Caco-2 (cell line): Measurements from ENCODE around the gene SEMA3C. TPM values are rescaled to one million over a fixed set of nuclear protein-coding genes. Genes with fewer than 3 reads are reported as not detected.

ENCODE experiments used
- BruUV-seq: library from RNA; stranded (reverse); fragments of 400-500 nt; replicated peaks from 2 replicates; lab custom pipeline; 2021; lab: Mats Ljungman, UMichigan
- CTCF ChIA-PET: fragments of 300-600 bp; sonication (Branson Sonifier 250); formaldehyde crosslinking; loops from one replicate; lab custom pipeline; 2022; ENCODE audit warnings: antibody characterized with exemption; lab: Charles Lee
- POLR2A ChIA-PET: fragments of 300-600 bp; sonication (Branson Sonifier 250); formaldehyde crosslinking; loops from one replicate; lab custom pipeline; 2022; ENCODE audit warnings: antibody characterized with exemption; lab: Charles Lee
- DNase-seq, 2 experiments: peaks; one replicate each; pipeline versions ENCODE4 v3.0.0 to v3.0.0-alpha.2; 2020 to 2022
- H3K27me3 ChIP-seq: replicated peaks from 2 replicates; pipeline ENCODE4 v1.6.0; 2011; ENCODE audit warnings: low read length; ENCODE audit not compliant: control insufficient read depth, insufficient read depth
- H3K36me3 ChIP-seq: 2 replicates; pipeline ENCODE4 v1.5.1; 2011; ENCODE audit warnings: low read length; ENCODE audit not compliant: control insufficient read depth, insufficient read depth
- H3K4me1 ChIP-seq: fragments of 250-450 bp; sonication (Bioruptor Pico); 2 replicates; pipeline ENCODE4 v1.5.1; 2020; ENCODE audit warnings: mild to moderate bottlenecking
- H3K4me3 ChIP-seq: 2 replicates; pipeline ENCODE4 v1.5.1; 2011; ENCODE audit warnings: low read depth, mild to moderate bottlenecking, control low read depth, low read length
- H3K9me3 ChIP-seq: fragments of 250-450 bp; sonication (Bioruptor Pico); 2 replicates; pipeline ENCODE4 v1.5.1; 2020; ENCODE audit warnings: mild to moderate bottlenecking, moderate library complexity
- H3K27ac Mint-ChIP-seq: one replicate; pipeline ENCODE4 v1.8.0; 2022; ENCODE audit warnings: mixed read lengths; ENCODE audit not compliant: unreplicated experiment
- H3K27me3 Mint-ChIP-seq: one replicate; pipeline ENCODE4 v1.8.0; 2022; ENCODE audit warnings: mixed read lengths; ENCODE audit not compliant: insufficient read depth, unreplicated experiment
- H3K36me3 Mint-ChIP-seq: one replicate; pipeline ENCODE4 v1.8.0; 2022; ENCODE audit warnings: mild to moderate bottlenecking, mixed read lengths; ENCODE audit not compliant: insufficient read depth, unreplicated experiment
- H3K4me1 Mint-ChIP-seq: one replicate; pipeline ENCODE4 v1.8.0; 2022; ENCODE audit warnings: low read depth, mixed read lengths; ENCODE audit not compliant: unreplicated experiment
- H3K4me3 Mint-ChIP-seq: one replicate; pipeline ENCODE4 v1.8.0; 2022; ENCODE audit warnings: mild to moderate bottlenecking, moderate library complexity, mixed read lengths; ENCODE audit not compliant: unreplicated experiment
- H3K9me3 Mint-ChIP-seq: one replicate; pipeline ENCODE4 v1.8.0; 2022; ENCODE audit warnings: mixed read lengths; ENCODE audit not compliant: unreplicated experiment
- intact Hi-C: fragments of 100-400 bp; cut with micrococcal nuclease; formaldehyde crosslinking; loops from one replicate; pipeline ENCODE4 v1.10.0; 2022; ENCODE audit not compliant: unreplicated experiment
- total RNA-seq: library from RNA; stranded (reverse); gene quantifications from 2 replicates; pipeline ENCODE4 v1.2.3, GENCODE V29; 2022
- TF ChIP-seq, protein P1 (sequence below), 2 experiments: fragments of 200-600 bp in 1 of 2; IDR thresholded peaks; 1 replicate in 1 of 2; 2 replicates in 1 of 2; pipeline versions ENCODE4 v1.5.1 to v1.8.0; 2011 to 2022; ENCODE audit warnings: antibody characterized with exemption in 1 of 2, control low read depth in 1 of 2, inconsistent platforms in 1 of 2, low read depth in 1 of 2, low read length in 1 of 2, mild to moderate bottlenecking in 1 of 2, moderate library complexity in 1 of 2; ENCODE audit not compliant: insufficient read depth in 1 of 2, severe bottlenecking in 1 of 2, unreplicated experiment in 1 of 2

Gene SEMA3C
- total RNA-seq, 1 experiment from 2014 or later = 25.8 TPM

DNA sequence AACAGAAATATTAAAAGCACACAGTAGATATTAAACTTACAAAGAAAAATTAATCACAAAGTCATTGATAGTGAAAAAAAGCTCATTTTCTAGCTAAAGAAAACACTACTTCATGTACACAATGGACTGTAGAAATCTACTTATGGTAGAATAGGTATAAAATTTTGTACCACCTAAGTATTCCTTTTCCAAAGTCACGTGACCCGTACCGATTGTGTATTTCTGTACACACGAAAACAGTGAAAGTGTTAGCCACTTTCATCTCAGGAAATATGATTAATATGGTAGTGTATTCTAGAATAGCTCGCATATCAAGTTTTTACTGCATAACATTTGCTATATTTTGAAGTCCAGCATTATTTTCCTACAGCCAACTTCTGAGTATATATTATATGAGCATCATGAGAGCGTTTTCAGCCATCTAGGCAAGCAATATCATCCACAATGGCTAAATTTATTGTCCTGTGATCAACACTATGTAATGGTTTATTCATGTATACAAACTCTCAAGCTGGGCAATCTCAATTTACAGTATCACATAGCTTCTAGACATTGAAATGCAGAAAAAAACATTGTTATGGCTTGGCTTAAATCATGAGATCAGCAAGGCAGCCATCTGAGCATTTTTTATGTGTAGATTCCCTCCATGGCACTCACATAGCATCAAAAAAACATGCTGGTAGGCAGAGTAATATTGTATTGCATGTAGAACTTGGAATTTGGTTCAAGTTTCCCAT, 165.7 kb downstream of the SEMA3C start:
- H3K27ac Mint-ChIP-seq = no peak overlapping the region
- Histone ChIP-seq H3K36me3 (no peaks in the 10 kb centered on the region), H3K9me3 (no peaks in the 10 kb centered on the region), H3K4me3 (no peak overlapping the region), H3K27me3 (no peaks in the 10 kb centered on the region), H3K4me1 (no peaks in the 10 kb centered on the region)
- no peaks in the 10 kb centered on the region for H3K9me3 Mint-ChIP-seq
- peaks cover 24% of the 10 kb centered on the region for H3K36me3 Mint-ChIP-seq
- TF ChIP-seq, protein P1, sequence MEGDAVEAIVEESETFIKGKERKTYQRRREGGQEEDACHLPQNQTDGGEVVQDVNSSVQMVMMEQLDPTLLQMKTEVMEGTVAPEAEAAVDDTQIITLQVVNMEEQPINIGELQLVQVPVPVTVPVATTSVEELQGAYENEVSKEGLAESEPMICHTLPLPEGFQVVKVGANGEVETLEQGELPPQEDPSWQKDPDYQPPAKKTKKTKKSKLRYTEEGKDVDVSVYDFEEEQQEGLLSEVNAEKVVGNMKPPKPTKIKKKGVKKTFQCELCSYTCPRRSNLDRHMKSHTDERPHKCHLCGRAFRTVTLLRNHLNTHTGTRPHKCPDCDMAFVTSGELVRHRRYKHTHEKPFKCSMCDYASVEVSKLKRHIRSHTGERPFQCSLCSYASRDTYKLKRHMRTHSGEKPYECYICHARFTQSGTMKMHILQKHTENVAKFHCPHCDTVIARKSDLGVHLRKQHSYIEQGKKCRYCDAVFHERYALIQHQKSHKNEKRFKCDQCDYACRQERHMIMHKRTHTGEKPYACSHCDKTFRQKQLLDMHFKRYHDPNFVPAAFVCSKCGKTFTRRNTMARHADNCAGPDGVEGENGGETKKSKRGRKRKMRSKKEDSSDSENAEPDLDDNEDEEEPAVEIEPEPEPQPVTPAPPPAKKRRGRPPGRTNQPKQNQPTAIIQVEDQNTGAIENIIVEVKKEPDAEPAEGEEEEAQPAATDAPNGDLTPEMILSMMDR (IDR thresholded peaks at IDR 0.05; ENCODE audit: insufficient read depth in 1 of 2, low read depth in 1 of 2, low read length in 1 of 2, severe bottlenecking in 1 of 2, unreplicated experiment in 1 of 2) = no peak
- BruUV-seq = no TSS peak
- intact Hi-C loops = no loop called here
- CTCF ChIA-PET = no interaction called here
- POLR2A ChIA-PET = no interaction called here
- no peaks in the 10 kb centered on the region for H3K4me1 Mint-ChIP-seq
- H3K4me3 Mint-ChIP-seq = no peak overlapping the region
- H3K27me3 Mint-ChIP-seq = no peaks in the 10 kb centered on the region
- DNase-seq = no peak

DNA sequence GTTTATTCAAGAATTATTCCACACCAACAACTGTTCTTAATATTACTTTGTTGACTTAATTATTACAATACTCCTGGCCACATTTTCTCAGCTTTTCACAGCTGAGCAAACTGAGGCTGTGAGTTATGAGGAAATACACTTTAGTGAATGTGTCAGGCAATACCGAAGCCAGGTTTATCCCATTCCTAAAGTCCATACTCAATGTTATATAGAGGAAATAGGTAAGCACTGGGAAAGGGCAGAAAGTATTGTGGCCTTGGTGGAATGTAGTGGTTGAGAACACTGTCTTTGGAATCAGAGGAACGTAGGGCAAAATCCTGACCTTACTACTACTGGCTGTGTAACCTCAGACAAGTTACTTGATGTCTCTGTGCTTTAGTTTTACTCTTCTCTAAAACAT, 169.6 kb downstream of the SEMA3C start:
- no peaks in the 10 kb centered on the region for H3K27me3 ChIP-seq

DNA sequence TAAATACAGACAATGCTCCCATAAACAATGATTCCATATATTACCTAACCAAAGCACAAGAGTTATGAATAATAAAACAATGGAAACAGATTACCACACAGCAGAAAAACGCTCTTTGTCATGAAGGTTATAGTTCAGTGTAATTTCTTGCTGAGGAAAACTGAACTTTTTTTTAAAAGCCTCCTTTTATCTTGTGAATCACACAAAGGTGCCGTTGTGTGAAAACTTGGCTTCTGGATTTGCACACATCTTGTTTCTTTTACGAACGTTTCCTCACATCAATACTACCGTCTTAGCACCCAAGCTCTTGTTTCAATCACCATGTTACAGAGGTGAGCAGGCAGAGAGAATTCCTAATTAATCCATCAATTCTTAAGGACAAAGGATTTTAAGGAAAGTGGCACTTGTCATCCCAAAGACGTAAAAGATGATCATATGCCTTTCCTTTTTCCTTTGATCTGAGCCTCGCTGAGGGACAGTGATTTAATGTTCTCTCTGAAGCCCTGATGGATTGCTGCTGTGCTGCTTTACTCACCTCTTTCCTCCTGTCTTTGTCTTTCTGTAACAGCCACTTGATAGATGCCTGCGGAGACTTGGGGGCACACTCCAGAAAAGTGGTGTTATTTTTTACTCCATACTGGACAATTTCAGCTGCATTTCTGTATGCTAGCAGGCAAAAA, 170.3 kb downstream of the SEMA3C start:
- intact Hi-C loops = no loop called here
- TF ChIP-seq, protein P1 (IDR thresholded peaks at IDR 0.05; ENCODE audit: insufficient read depth in 1 of 2, low read depth in 1 of 2, low read length in 1 of 2, severe bottlenecking in 1 of 2, unreplicated experiment in 1 of 2) = no peak
- Histone ChIP-seq H3K4me3 (no peak overlapping the region), H3K27me3 (no peaks in the 10 kb centered on the region), H3K4me1 (no peaks in the 10 kb centered on the region), H3K9me3 (no peaks in the 10 kb centered on the region), H3K36me3 (no peaks in the 10 kb centered on the region)
- POLR2A ChIA-PET = no interaction called here
- H3K4me1 Mint-ChIP-seq = no peaks in the 10 kb centered on the region
- peaks cover 28% of the 10 kb centered on the region for H3K36me3 Mint-ChIP-seq
- BruUV-seq = no TSS peak
- H3K9me3 Mint-ChIP-seq = no peaks in the 10 kb centered on the region
- no peak overlapping the region for H3K4me3 Mint-ChIP-seq
- no peak for DNase-seq
- H3K27ac Mint-ChIP-seq = no peak overlapping the region
- no peaks in the 10 kb centered on the region for H3K27me3 Mint-ChIP-seq
- CTCF ChIA-PET = no interaction called here

More for the DNA sequence above, 169.6 kb downstream of the SEMA3C start:
- TF ChIP-seq, protein P1 (IDR thresholded peaks at IDR 0.05; ENCODE audit: insufficient read depth in 1 of 2, low read depth in 1 of 2, low read length in 1 of 2, severe bottlenecking in 1 of 2, unreplicated experiment in 1 of 2) = no peak
- H3K4me1 Mint-ChIP-seq = no peaks in the 10 kb centered on the region
- ChIA-PET POLR2A (no interaction called here), CTCF (no interaction called here)
- Histone ChIP-seq H3K36me3 (no peaks in the 10 kb centered on the region), H3K9me3 (no peaks in the 10 kb centered on the region), H3K4me3 (no peak overlapping the region), H3K4me1 (no peaks in the 10 kb centered on the region)
- H3K9me3 Mint-ChIP-seq = no peaks in the 10 kb centered on the region
- no peak for DNase-seq
- no TSS peak for BruUV-seq
- no peak overlapping the region for H3K4me3 Mint-ChIP-seq
- no peak overlapping the region for H3K27ac Mint-ChIP-seq
- intact Hi-C loops = no loop called here
- no peaks in the 10 kb centered on the region for H3K27me3 Mint-ChIP-seq
- H3K36me3 Mint-ChIP-seq = peaks cover 28% of the 10 kb centered on the region
